Peyer's patch (tissue), 4 donors: ENCODE results near the gene KSR2.

Experiments used
- CTCF ChIP-seq, 6 experiments: fragments of 450-650 bp in 4 of 6; fragments of 200-600 bp in 2 of 6; sonication (generic) in 1 of 6; IDR thresholded peaks; one replicate each; pipeline ENCODE4 v1.5.1; 2017 to 2019; ENCODE audit warnings: antibody characterized with exemption in 6 of 6, mild to moderate bottlenecking in 3 of 6, moderate library complexity in 1 of 6
- POLR2A ChIP-seq, 2 donors: fragments of 450-650 bp; IDR thresholded peaks; one replicate each; pipeline ENCODE4 v1.5.1; 2017; ENCODE audit warnings: antibody characterized with exemption in 2 of 2, mild to moderate bottlenecking in 2 of 2, moderate library complexity in 2 of 2

- TF ChIP-seq POLR2A (IDR thresholded peaks at IDR 0.05) (no peak), CTCF (IDR thresholded peaks at IDR 0.05) (no peak)
Observed at GRCh38 chr12:117521346-117521745, 447.4 kb downstream of the KSR2 start.
